ENCODE data around the gene COL6A1. TPM values are rescaled to one million over a fixed set of nuclear protein-coding genes. Genes with fewer than 3 reads are reported as not detected.

Gene COL6A1
- total and polyA plus RNA-seq, 2 donors (not counting 1 experiment from before 2014, with no cell fraction given), result 645 to 1,137 TPM

- H3K4me2 ChIP-seq (ENCODE audit: extremely low read depth, insufficient read depth, low read length), result peak overlapping the region; percentile 47
- no peak for TF ChIP-seq EZH2 (IDR thresholded peaks at IDR 0.05; ENCODE audit: low read length, missing control alignments)
- TF ChIP-seq, protein P1, sequence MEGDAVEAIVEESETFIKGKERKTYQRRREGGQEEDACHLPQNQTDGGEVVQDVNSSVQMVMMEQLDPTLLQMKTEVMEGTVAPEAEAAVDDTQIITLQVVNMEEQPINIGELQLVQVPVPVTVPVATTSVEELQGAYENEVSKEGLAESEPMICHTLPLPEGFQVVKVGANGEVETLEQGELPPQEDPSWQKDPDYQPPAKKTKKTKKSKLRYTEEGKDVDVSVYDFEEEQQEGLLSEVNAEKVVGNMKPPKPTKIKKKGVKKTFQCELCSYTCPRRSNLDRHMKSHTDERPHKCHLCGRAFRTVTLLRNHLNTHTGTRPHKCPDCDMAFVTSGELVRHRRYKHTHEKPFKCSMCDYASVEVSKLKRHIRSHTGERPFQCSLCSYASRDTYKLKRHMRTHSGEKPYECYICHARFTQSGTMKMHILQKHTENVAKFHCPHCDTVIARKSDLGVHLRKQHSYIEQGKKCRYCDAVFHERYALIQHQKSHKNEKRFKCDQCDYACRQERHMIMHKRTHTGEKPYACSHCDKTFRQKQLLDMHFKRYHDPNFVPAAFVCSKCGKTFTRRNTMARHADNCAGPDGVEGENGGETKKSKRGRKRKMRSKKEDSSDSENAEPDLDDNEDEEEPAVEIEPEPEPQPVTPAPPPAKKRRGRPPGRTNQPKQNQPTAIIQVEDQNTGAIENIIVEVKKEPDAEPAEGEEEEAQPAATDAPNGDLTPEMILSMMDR (conservative IDR thresholded peaks at IDR 0.05 in 1 of 2, IDR thresholded peaks at IDR 0.05 in 1 of 2; ENCODE audit: low read depth in 1 of 2, low read length in 2 of 2), result no peak
- no peak overlapping the region for H3K4me3 ChIP-seq (replicated peaks in 1 of 4; ENCODE audit: control extremely low read depth in 1 of 4, insufficient read depth in 1 of 4, low read depth in 3 of 4, low read length in 4 of 4)
- peak overlapping the region; percentile 64 for H3K9ac ChIP-seq (ENCODE audit: insufficient read depth, low read length)
- no peaks in the 10 kb centered on the region for H4K20me1 ChIP-seq (ENCODE audit: control insufficient read depth, extremely low read depth, insufficient read depth, low read length)
- H3K4me1 ChIP-seq (ENCODE audit: control insufficient read depth, extremely low read depth, insufficient read depth, low read length), result peaks cover 26% of the 10 kb centered on the region
- no peaks in the 10 kb centered on the region for H3K79me2 ChIP-seq (ENCODE audit: control insufficient read depth, insufficient read depth, low read length)
- H2AFZ ChIP-seq (ENCODE audit: low read length), result no peak overlapping the region
- H3K27ac ChIP-seq (ENCODE audit: insufficient read depth, low read length), result peak overlapping the region; percentile 94
- H3K27me3 ChIP-seq (ENCODE audit: control insufficient read depth, insufficient read depth, low read length), result no peaks in the 10 kb centered on the region
- no peaks in the 10 kb centered on the region for H3K36me3 ChIP-seq (ENCODE audit: control insufficient read depth, insufficient read depth, low read length)
- peak; percentile 100 for DNase-seq (ENCODE audit: low read depth in 2 of 2)
- H3K9me3 ChIP-seq (ENCODE audit: control insufficient read depth, insufficient read depth, low read depth, low read length), result no peaks in the 10 kb centered on the region
These were observed 67.6 kb downstream of the COL6A1 start for GRCh38 chr21:46048926-46049889.

DNA sequence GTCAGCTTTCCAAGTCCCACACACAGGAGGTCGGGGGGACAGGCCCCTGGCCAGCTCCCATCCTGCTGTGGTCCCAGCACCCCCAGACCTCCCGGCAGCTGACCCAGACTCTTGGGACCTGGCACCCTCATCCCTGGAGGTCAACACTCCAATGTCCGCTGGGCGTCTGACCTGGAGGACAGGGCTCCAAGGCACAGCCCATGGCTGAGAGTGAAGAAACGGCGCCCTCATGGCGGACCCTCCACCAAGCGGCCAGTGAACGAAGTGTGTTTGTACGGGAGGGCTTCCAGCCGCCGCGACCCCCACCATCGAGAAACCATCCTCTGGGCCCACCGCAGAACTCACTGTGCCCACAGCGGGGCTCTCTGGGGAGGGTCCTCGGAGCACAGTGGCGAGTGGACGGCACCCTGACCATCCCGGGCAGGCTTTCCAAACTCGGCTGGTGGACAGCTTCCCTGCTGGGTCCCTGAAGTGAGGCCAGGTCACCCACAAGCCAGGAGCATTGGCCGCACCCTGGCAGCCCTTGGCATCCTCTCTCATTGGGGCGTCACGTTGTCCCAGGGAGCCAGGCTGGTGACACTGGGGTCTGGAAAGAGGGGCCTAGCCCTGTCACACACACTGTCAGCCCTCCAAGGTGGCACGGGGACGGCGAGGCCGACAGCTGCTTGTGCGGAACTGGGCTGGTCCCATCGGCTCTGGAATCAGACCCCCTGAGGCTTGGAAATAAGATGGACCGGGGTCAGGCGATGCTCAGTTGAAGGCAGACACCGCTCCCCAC, 68.5 kb downstream of the COL6A1 start:
- Histone ChIP-seq H2AFZ (ENCODE audit: low read length) (no peak overlapping the region), H3K27ac (ENCODE audit: insufficient read depth, low read length) (peak overlapping the region; percentile 94), H4K20me1 (ENCODE audit: control insufficient read depth, extremely low read depth, insufficient read depth, low read length) (no peaks in the 10 kb centered on the region), H3K4me3 (replicated peaks in 1 of 4; ENCODE audit: control extremely low read depth in 1 of 4, insufficient read depth in 1 of 4, low read depth in 3 of 4, low read length in 4 of 4) (no peak overlapping the region), H3K79me2 (ENCODE audit: control insufficient read depth, insufficient read depth, low read length) (no peaks in the 10 kb centered on the region), H3K27me3 (ENCODE audit: control insufficient read depth, insufficient read depth, low read length) (no peaks in the 10 kb centered on the region), H3K4me2 (ENCODE audit: extremely low read depth, insufficient read depth, low read length) (peak overlapping the region; percentile 47), H3K4me1 (ENCODE audit: control insufficient read depth, extremely low read depth, insufficient read depth, low read length) (peaks cover 29% of the 10 kb centered on the region), H3K9ac (ENCODE audit: insufficient read depth, low read length) (peak overlapping the region; percentile 64), H3K9me3 (ENCODE audit: control insufficient read depth, insufficient read depth, low read depth, low read length) (no peaks in the 10 kb centered on the region), H3K36me3 (ENCODE audit: control insufficient read depth, insufficient read depth, low read length) (no peaks in the 10 kb centered on the region)
- no peak for DNase-seq (ENCODE audit: low read depth in 2 of 2)
- no peak for TF ChIP-seq EZH2 (IDR thresholded peaks at IDR 0.05; ENCODE audit: low read length, missing control alignments)
- TF ChIP-seq, protein P1 (conservative IDR thresholded peaks at IDR 0.05 in 1 of 2, IDR thresholded peaks at IDR 0.05 in 1 of 2; ENCODE audit: low read depth in 1 of 2, low read length in 2 of 2), result no peak
